Activated T-helper 1 cell treated with Interleukin-2 at 50 U/mL for 16 hours (primary cell): ENCODE data around the gene CDK9.
"Not testable (repeated sequence)": the region's sequence is repeated elsewhere in the genome, so short reads cannot be mapped to it uniquely, and the experiment has no call there.

Experiments used
- DNase-seq: peaks from one replicate; pipeline ENCODE4 v3.0.0-alpha.2; 2020; ENCODE audit warnings: low read depth

The CDK9 gene

DNA sequence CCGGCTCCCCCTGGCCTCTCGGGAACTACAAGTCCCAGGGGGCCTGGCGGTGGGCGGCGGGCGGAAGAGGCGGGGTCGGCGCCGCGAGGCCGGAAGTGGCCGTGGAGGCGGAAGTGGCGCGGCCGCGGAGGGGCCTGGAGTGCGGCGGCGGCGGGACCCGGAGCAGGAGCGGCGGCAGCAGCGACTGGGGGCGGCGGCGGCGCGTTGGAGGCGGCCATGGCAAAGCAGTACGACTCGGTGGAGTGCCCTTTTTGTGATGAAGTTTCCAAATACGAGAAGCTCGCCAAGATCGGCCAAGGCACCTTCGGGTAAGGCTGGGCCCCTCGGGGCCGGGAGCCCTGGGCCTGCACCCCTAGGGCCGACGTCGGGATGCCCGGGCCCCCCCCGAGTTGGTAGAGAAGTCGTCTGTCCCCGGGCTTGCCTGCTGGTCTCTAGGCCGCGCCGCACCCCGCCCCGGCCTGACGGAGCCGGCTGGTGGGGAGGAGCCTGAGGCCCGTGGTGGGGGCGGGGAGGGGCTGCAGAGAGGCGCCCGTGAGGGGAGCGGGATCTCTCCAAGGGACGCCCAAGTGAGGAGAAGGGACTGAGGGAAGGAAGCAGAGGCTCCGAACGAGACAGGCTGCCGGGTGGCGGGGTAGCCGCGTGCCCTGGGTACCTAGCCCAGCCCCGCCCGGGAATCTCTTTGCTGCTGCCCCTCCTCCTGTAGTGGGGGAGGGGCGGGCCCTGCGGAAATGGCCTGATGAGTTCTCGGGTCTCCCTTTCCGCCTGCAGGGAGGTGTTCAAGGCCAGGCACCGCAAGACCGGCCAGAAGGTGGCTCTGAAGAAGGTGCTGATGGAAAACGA is at the start of gene CDK9:
Gene CDK9 (plus strand): TSS at position 102 of the 840 bp plus-strand sequence. CDS start 115 bp downstream, at position 217.
- DNase-seq, result peak; percentile 92

GRCh38 chr9:127738666-127739065 is 47.2 kb upstream of the CDK9 start:
- DNase-seq, result no peak

DNA sequence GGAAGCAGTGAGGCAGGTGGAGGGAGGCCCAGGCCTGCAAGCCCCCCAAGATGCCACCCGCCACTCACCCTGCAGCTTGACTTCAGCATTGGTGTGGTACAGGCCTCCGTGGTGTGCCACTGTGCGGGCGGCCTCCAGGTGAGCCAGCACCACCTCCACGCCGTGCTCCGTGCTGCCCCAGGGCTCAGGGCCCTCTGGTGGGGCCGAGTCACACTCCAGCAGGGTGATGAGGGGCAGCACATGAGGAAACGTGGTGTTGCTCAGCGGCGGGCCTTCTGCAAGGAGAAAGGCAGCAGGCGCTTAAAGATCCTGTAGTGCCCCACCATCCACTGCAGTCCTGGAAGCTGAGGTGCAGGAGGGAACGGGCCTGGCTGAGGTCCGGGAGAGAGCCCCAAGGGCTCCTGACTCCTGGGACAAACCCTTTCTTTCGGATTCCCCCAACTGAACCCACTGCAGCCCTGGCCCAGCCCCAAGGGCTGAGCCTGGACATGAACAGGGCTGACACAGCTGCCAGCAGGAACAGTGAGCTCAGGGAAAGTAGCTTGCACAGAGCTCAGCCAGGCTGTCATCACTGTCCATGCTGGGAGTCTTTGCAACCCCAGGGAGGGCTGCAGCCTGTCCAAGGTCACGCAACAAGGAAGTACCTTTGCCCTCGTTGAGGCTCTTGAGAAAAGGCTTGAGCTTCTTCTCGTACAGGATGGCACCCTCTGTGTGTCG is 46.1 kb upstream of the CDK9 start:
- DNase-seq, result no peak

DNA sequence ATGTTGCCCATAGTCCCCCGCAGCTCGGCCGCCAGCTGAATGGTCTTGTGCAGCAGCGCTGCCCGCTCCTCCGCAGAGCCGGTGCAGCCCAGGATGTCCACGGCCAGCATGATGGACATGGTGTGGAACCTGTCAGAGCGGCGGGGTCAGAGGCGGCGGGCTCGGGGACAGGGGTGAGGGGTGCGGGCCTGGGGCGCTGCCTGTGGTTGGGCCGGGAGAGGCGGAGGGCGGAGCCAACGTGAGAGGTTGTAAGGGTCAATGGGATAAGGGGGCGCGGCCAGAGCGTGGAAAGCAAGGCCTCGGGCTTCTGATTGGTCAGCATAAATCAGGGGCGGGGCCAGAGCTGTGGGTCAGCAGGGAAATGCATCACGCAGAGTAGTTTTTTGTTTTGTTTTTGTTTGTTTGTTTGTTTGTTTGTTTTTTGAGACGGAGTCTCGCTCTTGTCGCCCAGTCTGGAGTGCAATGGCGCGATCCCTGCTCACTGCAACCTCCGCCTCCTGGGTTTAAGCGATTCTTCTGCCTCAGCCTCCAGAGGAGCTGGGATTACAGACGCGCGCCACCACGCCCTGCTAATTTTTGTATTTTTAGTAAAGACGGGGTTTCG is 43.9 kb upstream of the CDK9 start:
- no peak for DNase-seq

GRCh38 chr9:127742435-127743088 is 43.3 kb upstream of the CDK9 start:
- DNase-seq, result no peak

- DNase-seq, result no peak
Measured at GRCh38 chr9:127744398-127745110, 41.3 kb upstream of the CDK9 start.

DNA sequence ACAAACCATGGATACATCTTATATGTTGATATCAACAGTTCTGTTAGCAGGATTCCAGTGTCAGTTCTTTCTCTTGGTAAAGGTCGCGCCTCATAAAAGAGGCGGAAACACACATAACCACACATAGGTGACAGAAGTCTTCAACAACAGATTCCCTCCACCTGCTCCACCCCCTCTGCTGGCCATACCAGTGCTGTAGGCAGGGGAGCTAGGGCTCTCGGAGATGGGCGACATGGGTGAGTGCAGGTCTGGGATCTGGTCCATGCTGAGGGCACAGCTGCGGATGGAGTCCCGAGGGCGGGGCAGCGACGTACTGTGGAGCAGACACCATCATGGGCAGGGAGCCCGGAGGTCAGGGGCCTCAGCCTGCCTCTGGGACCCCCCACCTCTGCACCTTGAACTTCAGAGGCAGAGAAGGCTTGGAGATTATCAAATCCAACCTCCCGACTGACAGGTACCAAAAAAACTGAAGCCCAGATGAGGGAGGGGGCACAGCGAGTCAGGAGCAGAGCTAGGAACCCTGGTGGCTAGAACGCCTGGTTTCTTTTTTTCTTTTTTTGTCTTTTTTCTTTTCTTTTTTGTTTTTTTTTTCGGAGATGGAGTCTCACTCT is 38.8 kb upstream of the CDK9 start:
- no peak for DNase-seq

- no peak for DNase-seq
Measured at GRCh38 chr9:127749090-127749787, 36.6 kb upstream of the CDK9 start.

- DNase-seq, result no peak
Measured at GRCh38 chr9:127751269-127752054, 34.4 kb upstream of the CDK9 start.

DNA sequence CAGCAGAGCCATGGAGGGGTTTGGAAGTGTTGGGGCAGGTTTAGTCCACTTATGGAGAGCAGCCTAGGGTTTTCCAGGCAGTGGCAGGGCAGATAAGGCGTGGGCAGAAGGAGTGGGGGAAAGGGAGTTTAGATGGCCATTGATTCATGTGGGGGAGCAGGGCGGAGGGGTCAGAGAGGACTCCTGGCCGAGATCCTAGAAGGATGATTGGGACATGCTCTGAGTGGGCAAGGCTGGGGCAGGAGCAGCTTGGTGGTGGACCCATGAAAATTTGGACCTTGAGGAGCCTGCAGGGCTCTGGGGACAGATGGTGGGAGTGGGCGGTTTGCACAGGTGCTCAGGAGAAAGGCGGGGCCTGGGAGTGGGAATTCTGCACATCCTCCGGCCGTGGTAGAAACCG is 32.7 kb upstream of the CDK9 start:
- DNase-seq, result no peak

GRCh38 chr9:127753622-127754021 is 32.2 kb upstream of the CDK9 start:
- DNase-seq, result no peak

DNA sequence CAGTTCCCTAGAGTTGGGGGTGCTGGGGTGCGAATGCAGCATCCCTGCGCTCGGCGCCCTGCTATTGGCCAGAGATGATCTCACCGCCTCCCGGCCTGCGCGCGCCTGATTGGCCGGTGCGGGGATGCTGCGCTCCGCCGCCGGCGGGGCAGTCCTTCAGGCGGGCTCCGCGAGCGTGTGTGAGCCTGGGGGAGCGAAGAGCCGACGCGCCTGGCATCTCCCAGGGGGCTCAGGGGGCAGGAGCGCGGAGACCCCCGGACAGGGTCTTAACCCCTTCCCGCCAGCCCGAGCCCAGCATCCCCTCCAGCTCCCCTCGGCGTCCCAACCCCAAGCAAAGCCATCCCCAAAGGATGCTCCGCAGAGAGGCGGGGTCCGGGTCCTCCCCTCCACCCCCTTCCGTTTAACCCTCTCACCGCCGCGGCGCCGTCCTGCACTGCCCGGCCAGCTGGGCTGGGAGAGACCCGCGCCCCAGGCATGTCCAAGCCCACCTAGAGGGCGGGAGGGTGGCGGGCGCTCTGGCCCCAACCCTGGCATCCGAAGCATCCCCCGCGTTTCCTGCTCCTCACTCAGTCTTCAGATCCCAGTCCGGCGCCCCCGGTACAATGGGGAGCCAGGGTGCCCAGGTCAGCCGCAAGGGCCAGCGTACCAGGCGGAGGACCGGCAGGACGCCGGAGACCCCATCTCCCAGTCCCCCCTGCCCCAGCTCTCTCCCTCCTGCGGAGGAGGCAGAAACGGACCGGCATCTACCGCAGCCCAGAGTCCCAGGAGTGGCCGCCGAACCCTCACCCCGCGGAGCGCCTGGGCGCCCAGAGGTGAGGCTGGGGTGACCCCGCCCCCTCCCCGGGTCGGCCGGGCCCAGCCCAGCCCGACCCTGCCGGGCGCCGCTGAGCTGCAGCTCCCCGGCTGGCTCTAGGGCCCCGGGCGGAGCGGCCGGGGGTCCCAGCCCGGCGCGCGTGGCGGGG is 31.5 kb upstream of the CDK9 start:
- no peak for DNase-seq

DNA sequence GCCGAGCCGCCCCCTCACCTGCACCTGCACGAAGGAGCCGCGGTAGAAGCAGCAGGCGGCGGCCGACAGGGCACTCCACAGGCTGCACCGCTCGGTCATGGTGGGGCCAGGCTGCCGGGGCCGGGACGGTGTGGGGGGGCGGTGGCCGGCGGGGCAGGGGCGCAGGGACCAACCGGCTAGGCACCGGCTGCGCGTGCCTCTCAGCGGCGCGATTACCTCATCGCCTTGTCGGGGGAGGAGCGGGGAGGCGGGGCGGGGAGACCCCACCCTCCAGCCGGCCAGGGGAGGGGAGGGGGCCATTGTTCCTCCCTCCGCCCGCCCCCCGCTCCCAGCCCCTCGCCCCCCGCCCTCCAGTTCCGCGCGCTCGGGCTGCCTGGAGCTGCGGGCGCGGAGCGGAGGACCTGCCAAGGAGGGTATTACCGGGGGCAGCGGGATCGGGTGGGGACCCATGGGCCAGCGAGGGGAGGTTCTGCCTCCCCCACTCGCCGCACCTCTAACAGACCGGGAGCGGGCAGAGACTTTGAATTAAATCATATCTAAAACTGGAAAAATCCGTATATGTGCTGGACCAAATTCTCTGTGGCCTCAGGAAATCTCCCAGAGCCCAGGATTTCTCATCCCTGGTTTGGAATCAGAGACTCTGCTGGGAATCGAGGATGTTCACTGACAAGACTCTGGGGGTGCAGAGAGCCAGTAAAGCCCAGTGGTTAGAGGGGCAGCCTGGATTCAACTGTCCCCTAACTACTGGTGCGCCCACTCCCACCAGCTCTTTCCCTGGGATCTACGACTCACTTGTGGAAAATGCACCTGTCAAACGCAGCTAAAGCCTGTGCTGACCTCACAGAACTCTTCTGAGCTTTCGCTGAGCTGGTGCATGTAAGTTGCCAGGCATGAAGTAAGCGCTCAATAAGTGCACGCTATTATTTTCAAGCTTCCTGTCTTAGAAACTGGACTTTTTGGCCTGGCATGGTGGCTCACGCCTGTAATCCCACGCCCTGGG is 30.5 kb upstream of the CDK9 start:
- DNase-seq, result no peak

DNA sequence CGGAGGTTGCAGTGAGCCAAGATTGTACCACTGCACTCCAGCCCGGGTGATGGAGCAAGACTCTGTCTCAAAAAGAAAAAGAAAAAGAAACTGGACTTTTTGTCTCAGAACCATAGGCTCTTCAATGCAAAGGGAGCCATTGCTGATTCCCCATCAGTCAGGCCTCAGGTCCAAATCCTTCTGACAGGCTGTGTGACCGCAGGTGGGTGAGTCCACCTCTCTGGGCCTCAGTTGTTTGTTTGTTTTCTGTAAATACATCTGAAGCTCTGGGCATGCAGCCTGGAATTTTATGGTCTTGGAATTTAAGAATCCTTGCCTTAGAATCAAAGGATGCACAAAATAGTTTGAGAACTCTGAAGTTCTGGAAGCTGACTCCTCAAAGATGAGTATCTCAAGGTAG is 29.6 kb upstream of the CDK9 start:
- no peak for DNase-seq

DNA sequence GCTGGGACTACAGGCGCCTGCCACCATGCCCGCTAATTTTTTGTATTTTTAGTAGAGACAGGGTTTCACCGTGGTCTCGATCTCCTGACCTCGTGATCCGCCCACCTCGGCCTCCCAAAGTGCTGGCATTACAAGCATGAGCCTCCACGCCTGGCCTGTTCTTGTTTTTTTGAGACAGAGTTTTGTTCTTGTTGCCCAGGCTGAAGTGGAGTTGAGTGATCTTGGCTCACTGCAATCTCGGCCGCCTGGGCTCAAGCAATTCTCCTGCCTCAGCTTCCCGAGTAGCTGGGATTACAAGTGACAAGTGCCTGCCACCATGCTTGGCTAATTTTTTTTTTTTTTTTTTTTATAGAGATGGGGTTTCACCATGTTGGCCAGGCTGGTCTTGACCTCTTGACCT is 29.1 kb upstream of the CDK9 start:
- not testable (repeated sequence) for DNase-seq

DNA sequence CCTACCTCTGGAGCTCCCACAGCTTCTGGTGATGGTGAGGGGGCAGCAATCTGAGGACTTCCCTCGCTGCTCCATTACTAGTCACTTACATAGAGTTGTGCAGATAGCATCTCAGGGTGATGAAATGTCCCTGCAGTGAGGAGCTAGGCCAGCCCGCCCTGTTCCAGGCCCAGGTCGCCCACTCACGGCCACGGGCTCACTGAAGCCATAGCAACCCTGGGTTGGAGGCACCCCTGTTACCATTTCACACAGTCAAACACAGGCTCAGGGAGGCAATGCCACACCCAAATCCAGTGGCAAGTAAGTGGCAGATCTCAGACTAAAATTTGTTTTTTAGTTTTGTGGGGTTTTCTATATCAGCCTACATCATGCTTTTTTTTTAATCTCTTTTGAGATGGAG is 27.0 kb upstream of the CDK9 start:
- no peak for DNase-seq

- DNase-seq, result no peak
Measured at GRCh38 chr9:127761061-127761460, 24.8 kb upstream of the CDK9 start.
